ENCODE data around the gene AMY2B. TPM values are rescaled to one million over a fixed set of nuclear protein-coding genes. Genes with fewer than 3 reads are reported as not detected.

AMY2B gene
- total and polyA plus RNA-seq, 2 of the 8 experiments (the other 6 are each of a cell fraction or from before 2014, with no cell fraction given): 2.0 to 2.1 TPM

GRCh38 chr1:103541431-103541830 is 30.0 kb upstream of the AMY2B start:
- H3K36me3 ChIP-seq (ENCODE audit: control insufficient read depth in 2 of 4, insufficient read depth in 4 of 4, low read length in 3 of 4): peaks cover 2 to 61% (median 23%) of the 10 kb centered on the region in 4 experiments

More at GRCh38 chr1:103541431-103541830, 30.0 kb upstream of the AMY2B start:
- no peaks in the 10 kb centered on the region for H3K79me2 ChIP-seq (ENCODE audit: control insufficient read depth in 1 of 2, insufficient read depth in 2 of 2, low read length in 2 of 2)
- H2BK5ac ChIP-seq (ENCODE audit: low read depth, low read length): no peak overlapping the region
- no peak overlapping the region for H3K4ac ChIP-seq (replicated peaks; ENCODE audit: insufficient read length, low read depth, low read length)
- no peak overlapping the region for H3K4me2 ChIP-seq (ENCODE audit: insufficient read depth in 1 of 2, low read depth in 2 of 2, low read length in 2 of 2)
- no peaks in the 10 kb centered on the region for H3K23me2 ChIP-seq (ENCODE audit: low read depth, low read length)
- no peaks in the 10 kb centered on the region for H4K20me1 ChIP-seq (replicated peaks in 1 of 2; ENCODE audit: control insufficient read depth in 1 of 2, insufficient read depth in 2 of 2, low read length in 2 of 2)
- no peak overlapping the region for H4K5ac ChIP-seq (ENCODE audit: insufficient read length, low read depth, low read length)
- ChIA-PET CTCF (ENCODE audit: partially characterized antibody) (no interaction called here), POLR2A (ENCODE audit: partially characterized antibody) (no interaction called here)
- no peak overlapping the region for H2BK15ac ChIP-seq (ENCODE audit: low read length)
- FAIRE-seq (no peak), DNase-seq (ENCODE audit: low read depth in 1 of 2, low spot score in 2 of 2) (no peak)
- no peaks in the 10 kb centered on the region for H3K9me3 ChIP-seq (ENCODE audit: insufficient read depth in 2 of 2, low read depth in 1 of 2, low read length in 1 of 2)
- WGBS, 2 experiments (ENCODE audit: extremely low coverage in 1 of 2, insufficient coverage in 1 of 2, insufficient read length in 1 of 2, insufficient replicate concordance in 2 of 2, low coverage in 1 of 2, low lambda C conversion rate in 2 of 2, missing lambda C conversion rate in 1 of 2): 95% methylated on average over 3 of the region's 3 CpGs; no CpG with 5 or more reads in 1 of the 2 experiments
- H3K27me3 ChIP-seq (replicated peaks in 1 of 4; ENCODE audit: control insufficient read depth in 3 of 4, extremely low read depth in 1 of 4, insufficient read depth in 3 of 4, low read length in 3 of 4): no peaks in the 10 kb centered on the region
- H3K56ac ChIP-seq (replicated peaks; ENCODE audit: insufficient read length, low read depth, low read length): no peak overlapping the region
- no peak overlapping the region for H3K9ac ChIP-seq (replicated peaks in 1 of 4; ENCODE audit: extremely low read depth in 1 of 4, low read depth in 3 of 4, low read length in 3 of 4)
- TF ChIP-seq BRCA1 (IDR thresholded peaks at IDR 0.05; ENCODE audit: low read depth, low read length) (no peak), GTF2F1 (IDR thresholded peaks at IDR 0.05; ENCODE audit: borderline replicate concordance, low read depth, low read length) (no peak), RXRA (IDR thresholded peaks at IDR 0.05; ENCODE audit: insufficient read depth, low read depth, low read length) (no peak), E2F6 (IDR thresholded peaks at IDR 0.05) (no peak), CTBP2 (IDR thresholded peaks at IDR 0.05; ENCODE audit: borderline replicate concordance, insufficient read depth, insufficient read length, low read length) (no peak), YY1 (IDR thresholded peaks at IDR 0.05; ENCODE audit: low read depth, low read length) (no peak), RFX5 (IDR thresholded peaks at IDR 0.05; ENCODE audit: borderline replicate concordance, low read depth, low read length) (no peak), ASH2L (IDR thresholded peaks at IDR 0.05; ENCODE audit: low read length) (no peak), PHF8 (conservative IDR thresholded peaks at IDR 0.05; ENCODE audit: low read depth, low read length) (no peak), EZH2 (IDR thresholded peaks at IDR 0.05; ENCODE audit: low read depth, low read length, severe bottlenecking) (no peak)
- H2AFZ ChIP-seq (ENCODE audit: low read length): no peak overlapping the region
- H3K79me1 ChIP-seq (ENCODE audit: low read depth, low read length): no peaks in the 10 kb centered on the region
- H3K23ac ChIP-seq (ENCODE audit: insufficient read length): no peak overlapping the region
- H2AK5ac ChIP-seq (ENCODE audit: low read depth, low read length): no peak overlapping the region
- no peaks in the 10 kb centered on the region for H3K4me1 ChIP-seq (replicated peaks in 1 of 4; ENCODE audit: control insufficient read depth in 3 of 4, insufficient read depth in 4 of 4, low read length in 3 of 4)
- no peak overlapping the region for H2BK120ac ChIP-seq (replicated peaks; ENCODE audit: low read depth, low read length)
- no peak overlapping the region for H3K4me3 ChIP-seq (ENCODE audit: extremely low read depth in 1 of 4, insufficient read depth in 2 of 4, low read depth in 3 of 4, low read length in 4 of 4)
- no peak overlapping the region for H4K91ac ChIP-seq (replicated peaks; ENCODE audit: insufficient read length, low read length)
- no peak overlapping the region for H3K27ac ChIP-seq (ENCODE audit: low read depth, low read length)
- H2BK20ac ChIP-seq (ENCODE audit: low read length): no peak overlapping the region
- H2BK12ac ChIP-seq (ENCODE audit: low read depth, low read length): no peak overlapping the region
- no peak overlapping the region for H3K18ac ChIP-seq (ENCODE audit: extremely low read depth, low read length)
- no peak overlapping the region for H4K8ac ChIP-seq (ENCODE audit: extremely low read depth, insufficient read depth, low read length)
- no peak overlapping the region for H3K14ac ChIP-seq (ENCODE audit: insufficient read length)
